Limb (tissue), 2 donors: Measurements from ENCODE around the gene PIK3R2.
"Not testable (repeated sequence)": the region's sequence is repeated elsewhere in the genome, so short reads cannot be mapped to it uniquely, and the experiment has no call there.

ENCODE experiments used
- DNase-seq, 2 donors: peaks; one replicate each; pipeline ENCODE4 v3.0.0-alpha.2; 2016; ENCODE audit errors: extremely low spot score in 2 of 2

Gene PIK3R2

GRCh38 chr19:18152817-18153555, at the start of gene PIK3R2:
TSS of gene PIK3R2 (plus strand) at chr19:18153163. CDS start at chr19:18155880, 2,717 bp downstream.
- DNase-seq = peak; percentile 97 to 100

GRCh38 chr19:18104793-18105131, 48.2 kb upstream of the PIK3R2 start:
- DNase-seq = no peak

- DNase-seq = not testable (repeated sequence)
Measured at GRCh38 chr19:18105259-18105658, 47.7 kb upstream of the PIK3R2 start.

- DNase-seq = no peak
Measured at GRCh38 chr19:18107235-18107634, 45.7 kb upstream of the PIK3R2 start.

GRCh38 chr19:18108897-18109296, 44.1 kb upstream of the PIK3R2 start:
- no peak for DNase-seq

GRCh38 chr19:18109341-18109732, 43.6 kb upstream of the PIK3R2 start:
- no peak for DNase-seq

- peak in 1 of 2 donors; percentile 57 for DNase-seq
Measured at GRCh38 chr19:18109733-18110608, 43.0 kb upstream of the PIK3R2 start.

GRCh38 chr19:18110609-18111232, 42.2 kb upstream of the PIK3R2 start:
- no peak for DNase-seq

GRCh38 chr19:18112989-18113478, 39.9 kb upstream of the PIK3R2 start:
- peak; percentile 67 to 91 for DNase-seq

GRCh38 chr19:18113827-18114226, 39.1 kb upstream of the PIK3R2 start:
- no peak for DNase-seq

- no peak for DNase-seq
Measured at GRCh38 chr19:18114483-18114882, 38.5 kb upstream of the PIK3R2 start.

- DNase-seq = no peak
Measured at GRCh38 chr19:18117364-18117691, 35.6 kb upstream of the PIK3R2 start.

- peak; percentile 92 to 96 for DNase-seq
Measured at GRCh38 chr19:18117692-18118378, 35.1 kb upstream of the PIK3R2 start.

- DNase-seq = no peak
Measured at GRCh38 chr19:18118420-18119012, 34.4 kb upstream of the PIK3R2 start.

GRCh38 chr19:18119013-18119716, 33.8 kb upstream of the PIK3R2 start:
- no peak for DNase-seq

GRCh38 chr19:18119717-18120105, 33.3 kb upstream of the PIK3R2 start:
- DNase-seq = no peak

- no peak for DNase-seq
Measured at GRCh38 chr19:18120127-18120526, 32.8 kb upstream of the PIK3R2 start.

GRCh38 chr19:18121166-18121565, 31.8 kb upstream of the PIK3R2 start:
- DNase-seq = no peak

- no peak for DNase-seq
Measured at GRCh38 chr19:18122424-18122823, 30.5 kb upstream of the PIK3R2 start.
